ENCODE results near the gene MYMK. TPM values are rescaled to one million over a fixed set of nuclear protein-coding genes. Genes with fewer than 3 reads are reported as not detected.

The MYMK gene
- total RNA-seq, 4 donors from 2014 or later, result not detected

DNA sequence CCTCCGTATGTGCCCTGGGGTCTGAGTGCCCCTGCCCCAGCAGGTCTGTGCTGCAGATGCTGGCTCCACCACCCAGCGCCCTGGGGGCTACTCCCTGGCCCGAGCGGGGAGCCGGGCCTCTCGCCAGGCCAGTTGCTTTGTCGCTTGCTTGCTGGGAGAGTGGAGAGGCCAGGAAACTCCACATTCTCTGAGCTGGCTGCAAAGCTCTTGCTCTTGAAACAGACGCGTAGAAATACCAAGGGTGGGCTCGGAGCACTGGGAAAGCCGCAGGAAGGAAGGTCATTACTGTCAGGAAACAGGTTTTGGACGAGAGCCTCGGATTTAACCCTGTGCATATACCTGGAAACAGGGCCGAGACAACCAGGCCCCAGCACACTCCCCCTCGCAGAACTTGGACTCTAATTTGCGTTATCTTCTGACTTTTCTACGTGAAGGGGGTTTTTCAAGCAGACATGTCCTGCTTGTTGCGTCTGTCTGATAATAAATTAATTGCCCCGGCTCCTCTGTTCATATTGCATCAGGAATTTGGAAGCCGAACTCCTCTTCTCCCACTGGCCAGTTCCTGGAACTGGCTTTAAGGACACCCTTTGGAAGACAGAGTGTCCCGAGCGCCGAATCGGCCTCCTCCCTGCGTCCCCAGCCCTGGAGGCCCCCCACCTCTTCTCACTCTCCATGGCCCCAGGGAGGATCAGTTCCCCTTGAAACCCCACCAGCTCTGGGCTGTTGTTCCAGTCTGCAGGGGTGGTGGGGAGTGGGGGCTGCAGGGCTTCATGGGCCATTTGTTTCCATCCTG is 20.9 kb upstream of the MYMK start:
- H3K27ac ChIP-seq, result peak overlapping the region in 2 of 4 donors; percentile 24 to 26

DNA sequence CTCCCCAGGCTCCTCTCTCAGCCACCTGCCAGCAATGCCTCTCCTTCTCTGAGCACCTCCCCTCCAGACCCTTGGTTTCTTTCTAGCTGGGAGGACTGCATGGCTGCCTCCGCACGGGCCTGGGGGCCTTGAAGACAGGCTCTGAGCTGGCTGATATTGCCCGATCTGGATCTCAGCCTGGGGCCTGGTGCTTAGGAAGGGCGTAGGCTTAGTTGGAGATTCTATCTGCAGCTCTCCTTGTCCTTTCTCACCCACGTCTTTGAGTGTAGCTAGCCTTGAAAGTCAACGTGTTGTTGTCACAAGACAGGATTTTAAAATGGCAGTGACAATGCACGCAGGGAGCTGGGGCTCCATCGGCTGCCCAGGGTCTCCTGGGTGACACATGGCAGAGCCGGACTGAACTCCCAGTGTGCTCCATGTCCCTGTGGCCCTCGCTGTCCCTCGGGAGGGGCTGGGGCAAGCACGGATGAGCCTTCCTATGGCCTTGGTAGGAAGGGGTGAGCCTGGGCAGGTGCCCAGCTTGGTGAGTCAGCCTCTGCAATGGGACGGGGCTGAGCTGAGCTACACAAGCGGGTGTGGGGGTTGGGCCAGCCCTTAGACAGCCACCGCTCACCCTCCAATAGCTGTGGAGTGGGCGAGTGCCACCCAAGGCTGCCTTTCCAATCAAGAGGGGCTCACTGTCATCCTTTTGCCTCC is 19.2 kb upstream of the MYMK start:
- Histone ChIP-seq H3K4me3 (no peak overlapping the region), H3K4me1 (peaks cover 3 to 53% (median 5%) of the 10 kb centered on the region in 3 donors), H3K9me3 (no peaks in the 10 kb centered on the region), H3K27ac (no peak overlapping the region), H3K27me3 (no peaks in the 10 kb centered on the region), H3K36me3 (no peaks in the 10 kb centered on the region)
- DNase-seq, result no peak
- 71% methylated on average over 7 of the region's 16 CpGs; no CpG with 5 or more reads in 1 of the 2 donors for WGBS, 2 donors
- no peak for TF ChIP-seq POLR2A (IDR thresholded peaks at IDR 0.05)
- TF ChIP-seq, protein P1, sequence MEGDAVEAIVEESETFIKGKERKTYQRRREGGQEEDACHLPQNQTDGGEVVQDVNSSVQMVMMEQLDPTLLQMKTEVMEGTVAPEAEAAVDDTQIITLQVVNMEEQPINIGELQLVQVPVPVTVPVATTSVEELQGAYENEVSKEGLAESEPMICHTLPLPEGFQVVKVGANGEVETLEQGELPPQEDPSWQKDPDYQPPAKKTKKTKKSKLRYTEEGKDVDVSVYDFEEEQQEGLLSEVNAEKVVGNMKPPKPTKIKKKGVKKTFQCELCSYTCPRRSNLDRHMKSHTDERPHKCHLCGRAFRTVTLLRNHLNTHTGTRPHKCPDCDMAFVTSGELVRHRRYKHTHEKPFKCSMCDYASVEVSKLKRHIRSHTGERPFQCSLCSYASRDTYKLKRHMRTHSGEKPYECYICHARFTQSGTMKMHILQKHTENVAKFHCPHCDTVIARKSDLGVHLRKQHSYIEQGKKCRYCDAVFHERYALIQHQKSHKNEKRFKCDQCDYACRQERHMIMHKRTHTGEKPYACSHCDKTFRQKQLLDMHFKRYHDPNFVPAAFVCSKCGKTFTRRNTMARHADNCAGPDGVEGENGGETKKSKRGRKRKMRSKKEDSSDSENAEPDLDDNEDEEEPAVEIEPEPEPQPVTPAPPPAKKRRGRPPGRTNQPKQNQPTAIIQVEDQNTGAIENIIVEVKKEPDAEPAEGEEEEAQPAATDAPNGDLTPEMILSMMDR (IDR thresholded peaks at IDR 0.05), result no peak
- intact Hi-C loops (cut with DNase I), result no loop called here

More for the DNA sequence above, 20.9 kb upstream of the MYMK start:
- Histone ChIP-seq H3K9me3 (no peaks in the 10 kb centered on the region), H3K4me1 (peaks cover 0 to 35% (median 3%) of the 10 kb centered on the region in 3 donors), H3K27me3 (no peaks in the 10 kb centered on the region), H3K36me3 (no peaks in the 10 kb centered on the region), H3K4me3 (no peak overlapping the region)
- no peak for DNase-seq
- no peak for TF ChIP-seq POLR2A (IDR thresholded peaks at IDR 0.05)
- TF ChIP-seq, protein P1 (IDR thresholded peaks at IDR 0.05), result no peak
- intact Hi-C loops (cut with DNase I), result no loop called here
- WGBS, 2 donors, result 60 to 62% methylated on average over 10 to 15 of the region's 25 CpGs

DNA sequence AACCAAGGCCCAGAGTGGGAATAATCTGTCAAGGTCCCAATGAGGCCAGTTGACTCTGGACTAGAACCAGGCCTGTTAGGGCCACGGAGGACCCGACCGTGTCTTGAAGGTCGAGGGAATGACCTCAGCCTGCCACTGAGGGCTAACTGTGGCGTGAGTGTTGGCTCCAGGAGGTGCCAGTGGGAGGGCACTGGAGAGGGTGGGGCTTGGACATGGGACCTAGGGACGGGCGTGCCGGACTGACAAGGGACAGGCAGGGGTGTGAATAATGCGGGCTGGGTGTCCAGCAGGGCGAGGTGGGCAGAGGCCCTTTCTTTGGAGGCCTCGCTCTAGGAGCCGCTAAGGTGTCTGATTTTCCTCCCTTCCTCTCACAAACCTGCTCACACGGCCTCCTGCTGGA is 17.2 kb upstream of the MYMK start:
- TF ChIP-seq, protein P1 (IDR thresholded peaks at IDR 0.05), result no peak
- no peak for TF ChIP-seq POLR2A (IDR thresholded peaks at IDR 0.05)
- Histone ChIP-seq H3K4me1 (peaks cover 5 to 66% (median 9%) of the 10 kb centered on the region in 3 donors), H3K36me3 (no peaks in the 10 kb centered on the region), H3K27me3 (peaks cover 0 to 6% (median 0%) of the 10 kb centered on the region in 4 donors), H3K4me3 (no peak overlapping the region), H3K9me3 (no peaks in the 10 kb centered on the region), H3K27ac (no peak overlapping the region)
- intact Hi-C loops (cut with DNase I), result no loop called here
- 77 to 88% methylated on average over 8 to 10 of the region's 13 CpGs for WGBS, 2 donors
- no peak for DNase-seq

DNA sequence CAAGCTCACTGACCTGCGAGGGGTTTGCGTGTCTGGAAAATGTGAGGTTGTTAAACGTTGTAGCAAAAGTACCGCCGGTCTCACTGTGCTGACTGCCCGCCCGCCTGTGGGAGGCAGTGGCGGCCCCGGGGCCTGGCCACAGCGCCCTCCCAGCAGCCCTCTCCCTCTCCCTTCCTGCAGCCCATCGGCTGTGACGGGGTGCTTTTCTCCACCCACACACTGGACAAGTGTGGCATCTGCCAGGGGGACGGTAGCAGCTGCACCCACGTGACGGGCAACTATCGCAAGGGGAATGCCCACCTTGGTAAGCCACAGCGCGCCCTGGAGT is 15.9 kb upstream of the MYMK start:
- intact Hi-C loops (cut with DNase I), result no loop called here
- Histone ChIP-seq H3K27me3 (peaks cover 0 to 16% (median 0%) of the 10 kb centered on the region in 4 donors), H3K4me1 (peaks cover 5 to 59% (median 6%) of the 10 kb centered on the region in 3 donors), H3K9me3 (no peaks in the 10 kb centered on the region), H3K4me3 (no peak overlapping the region), H3K36me3 (no peaks in the 10 kb centered on the region), H3K27ac (no peak overlapping the region)
- TF ChIP-seq, protein P1 (IDR thresholded peaks at IDR 0.05), result no peak
- WGBS, 2 donors, result 59 to 66% methylated on average over 4 to 9 of the region's 18 CpGs
- no peak for DNase-seq

All from esophagus squamous epithelium (tissue), 5 donors.